ENCODE data around the gene NUP54.

The NUP54 gene

GRCh38 chr4:76074468-76074867 is 73.7 kb downstream of the NUP54 start, which contains the start of gene ART3:
ART3 (plus strand) TSS chr4:76074709; CDS start chr4:76075890, 1,181 bp downstream.
- in situ Hi-C loops (cut with HindIII; ENCODE audit: low sequenced_read_pairs) = no loop called here

GRCh38 chr4:76072760-76073159 is 75.4 kb downstream of the NUP54 start:
- in situ Hi-C loops (cut with HindIII; ENCODE audit: low sequenced_read_pairs) = no loop called here

DNA sequence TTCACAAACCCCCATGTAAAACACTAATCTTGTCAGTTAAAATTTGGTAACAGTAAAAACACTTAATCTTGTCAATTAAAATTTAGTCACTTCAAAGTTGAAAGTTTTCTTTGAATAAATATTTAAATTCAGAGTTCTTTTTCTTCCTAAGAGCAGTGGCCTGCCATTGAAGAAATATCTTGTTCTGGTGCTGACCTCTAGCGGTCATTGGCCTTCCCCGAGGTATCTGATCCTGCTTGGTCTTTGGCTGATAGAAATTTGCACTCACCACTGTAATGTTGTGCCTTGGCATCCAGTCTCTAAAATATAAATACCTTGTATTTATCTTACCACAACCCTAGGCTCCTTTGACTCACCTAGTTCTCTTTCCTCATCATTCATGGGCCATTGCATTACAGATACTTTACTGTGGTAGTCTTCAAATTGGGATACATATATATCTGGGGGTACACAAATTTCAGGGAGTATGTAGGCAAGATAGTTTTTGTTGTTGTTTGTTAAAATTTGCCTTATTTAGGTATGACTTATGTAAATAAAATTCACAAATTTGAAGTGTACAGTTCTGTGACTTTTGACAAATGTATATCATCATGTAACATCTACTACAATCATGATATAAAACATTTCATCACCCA is 80.4 kb downstream of the NUP54 start:
- in situ Hi-C loops (cut with HindIII; ENCODE audit: low sequenced_read_pairs) = no loop called here

DNA sequence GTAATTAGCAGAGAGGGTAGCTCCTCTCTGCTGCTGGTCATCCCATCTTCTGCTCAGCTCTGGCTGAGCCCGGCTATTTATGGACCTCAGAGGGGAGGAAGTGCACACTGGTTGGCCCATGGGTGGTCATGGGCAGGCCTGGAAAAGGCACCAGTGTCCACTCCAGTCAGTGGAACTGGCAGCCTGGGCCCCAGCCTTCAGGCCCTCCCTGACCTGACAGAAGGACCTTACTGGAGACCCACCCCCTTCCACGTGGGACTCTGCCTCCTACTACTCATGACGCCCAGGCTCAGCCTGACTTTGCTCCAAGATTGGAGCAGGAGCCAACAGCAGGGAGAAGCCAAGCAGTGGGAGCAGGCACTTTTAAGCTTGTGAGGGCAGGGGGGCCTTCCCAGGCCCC is 81.7 kb downstream of the NUP54 start:
- in situ Hi-C loops (cut with HindIII; ENCODE audit: low sequenced_read_pairs) = no loop called here

All from DLD1 (cell line).